GM04503 (cell line): ENCODE results near the gene BLMH.

Source experiments
- DNase-seq: peaks from one replicate; pipeline ENCODE4 v3.0.0-alpha.2; 2012; ENCODE audit warnings: low read depth

The BLMH gene

DNA sequence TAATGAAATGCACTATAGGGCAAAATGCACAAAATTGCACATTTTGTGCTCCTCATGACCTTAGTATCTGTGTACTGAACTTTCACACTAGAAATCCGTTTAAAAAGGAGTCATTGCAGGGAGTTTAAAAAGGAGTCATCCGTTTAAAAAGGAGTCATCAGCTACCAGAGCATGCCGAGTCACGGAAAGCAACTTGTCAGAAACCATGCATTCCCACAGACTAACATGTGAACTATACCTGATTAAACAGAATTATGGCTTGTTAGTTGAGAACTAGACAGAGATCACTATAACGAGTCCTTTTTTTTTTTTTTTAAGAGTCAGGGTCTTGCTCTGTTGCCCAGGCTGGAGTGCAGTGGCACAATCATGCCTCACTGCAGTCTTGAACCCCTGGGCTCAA lies 92.1 kb downstream of the BLMH start:
- no peak for DNase-seq
